Fibroblast of mammary gland (primary cell): ENCODE results near the gene IFNA1.
A peak's percentile ranks its signal among the peaks of the same experiment; 100 is the strongest.

Experiments used
- DNase-seq: peaks from one replicate; pipeline ENCODE4 v3.0.0-alpha.2; 2010; ENCODE audit warnings: low read depth
- H3K4me3 ChIP-seq: 2 replicates; pipeline ENCODE4 v1.5.1; 2011; ENCODE audit warnings: low read depth, mild to moderate bottlenecking, low read length, moderate library complexity; ENCODE audit not compliant: control insufficient read depth
- CTCF ChIP-seq: conservative IDR thresholded peaks from 2 replicates; pipeline ENCODE4 v1.5.1; 2011; ENCODE audit warnings: low read depth, low read length, inconsistent platforms; ENCODE audit not compliant: control insufficient read depth, insufficient read depth

The IFNA1 gene

GRCh38 chr9:21440139-21440538 is at the start of gene IFNA1:
Gene IFNA1, plus strand, starts transcription at chr9:21440439. Its CDS starts 69 bp downstream, at chr9:21440508.
- no peak within 1 kb of the TSS for H3K4me3 ChIP-seq
- no peak for DNase-seq
- no peak for TF ChIP-seq CTCF

- TF ChIP-seq CTCF, result peak; percentile 24
- peak; percentile 31 for DNase-seq
Measured at GRCh38 chr9:21392270-21392669, 48.0 kb upstream of the IFNA1 start.

GRCh38 chr9:21395778-21396717 is 44.2 kb upstream of the IFNA1 start:
- H3K4me3 ChIP-seq, result peak overlapping the region; percentile 39
- DNase-seq, result no peak
- TF ChIP-seq CTCF, result peak; percentile 71

More at GRCh38 chr9:21392270-21392669, 48.0 kb upstream of the IFNA1 start:
- no peak overlapping the region for H3K4me3 ChIP-seq

GRCh38 chr9:21398955-21399489 is 41.2 kb upstream of the IFNA1 start:
- TF ChIP-seq CTCF, result no peak
- DNase-seq, result no peak
- H3K4me3 ChIP-seq, result no peak overlapping the region

GRCh38 chr9:21399956-21400355 is 40.3 kb upstream of the IFNA1 start:
- no peak for TF ChIP-seq CTCF

GRCh38 chr9:21402386-21403251 is 37.6 kb upstream of the IFNA1 start:
- TF ChIP-seq CTCF, result no peak
- no peak for DNase-seq
- no peak overlapping the region for H3K4me3 ChIP-seq

More at GRCh38 chr9:21399956-21400355, 40.3 kb upstream of the IFNA1 start:
- no peak overlapping the region for H3K4me3 ChIP-seq
- no peak for DNase-seq
